ENCODE results near the gene BCAT1. TPM values are rescaled to one million over a fixed set of nuclear protein-coding genes. Genes with fewer than 3 reads are reported as not detected.
"Not testable (repeated sequence)": the region's sequence is repeated elsewhere in the genome, so short reads cannot be mapped to it uniquely, and the experiment has no call there.

The BCAT1 gene
- total RNA-seq, 1 donor from 2014 or later, result 8.9 TPM

DNA sequence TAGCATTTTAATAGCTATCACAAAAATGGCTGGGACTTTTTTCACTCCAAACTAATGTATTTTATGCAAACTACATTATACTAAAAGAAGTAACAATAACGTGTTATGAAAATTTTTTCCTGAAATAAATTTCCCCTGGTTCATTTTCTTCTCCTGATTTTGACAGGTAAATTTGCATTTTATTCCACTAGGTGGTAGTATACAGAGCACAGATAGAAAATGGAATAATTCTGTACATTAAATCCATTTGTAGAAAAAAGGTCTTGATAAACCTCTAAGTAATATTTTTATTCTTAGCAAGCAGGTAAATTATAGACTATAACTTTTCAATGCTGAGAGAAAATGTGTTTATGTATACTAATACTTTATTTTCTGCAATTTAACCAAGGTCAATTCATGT, 96.5 kb downstream of the BCAT1 start:
- ATAC-seq, result no peak

GRCh38 chr12:24851883-24852282, 97.0 kb downstream of the BCAT1 start:
- ATAC-seq, result not testable (repeated sequence)

DNA sequence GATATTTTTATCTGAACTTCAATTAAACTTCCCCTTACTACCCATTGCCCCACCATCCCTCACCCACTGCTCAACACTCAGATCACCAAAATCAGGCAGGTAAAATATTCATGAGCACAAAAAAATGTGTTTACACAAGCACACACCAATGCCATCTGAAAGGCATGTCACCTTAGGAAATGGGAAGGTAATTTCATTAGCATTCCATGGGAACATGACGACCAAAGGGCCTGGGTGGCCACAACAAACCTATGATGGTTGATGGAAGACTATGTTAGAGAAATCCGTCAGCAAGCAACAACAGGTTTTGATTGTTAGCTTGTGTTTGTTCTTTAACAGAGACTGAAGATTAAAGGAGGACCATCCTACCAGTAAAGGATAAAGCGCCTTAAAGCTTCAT, 97.6 kb downstream of the BCAT1 start:
- no peak for ATAC-seq

DNA sequence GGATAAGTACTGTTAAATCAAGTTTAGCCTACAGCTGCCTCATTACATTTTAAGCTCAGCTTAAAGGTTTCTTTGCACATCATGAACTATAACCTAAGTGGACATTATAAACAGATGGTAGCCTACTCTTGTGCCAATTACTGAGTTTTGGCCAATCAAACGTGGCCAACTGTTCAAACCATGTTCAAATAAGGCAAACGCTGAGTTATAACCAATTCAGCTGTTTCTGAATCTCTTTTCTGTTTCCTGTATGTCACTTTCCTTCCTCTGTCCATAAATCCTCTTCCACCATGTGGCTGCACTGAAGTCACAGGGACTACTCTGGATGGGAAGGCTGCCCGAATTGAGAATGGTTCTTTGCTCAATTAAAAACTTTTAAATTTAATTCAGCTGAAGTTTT, 98.4 kb downstream of the BCAT1 start:
- ATAC-seq, result no peak

GRCh38 chr12:24848941-24849477, 99.9 kb downstream of the BCAT1 start:
- ATAC-seq, result peak; percentile 70

DNA sequence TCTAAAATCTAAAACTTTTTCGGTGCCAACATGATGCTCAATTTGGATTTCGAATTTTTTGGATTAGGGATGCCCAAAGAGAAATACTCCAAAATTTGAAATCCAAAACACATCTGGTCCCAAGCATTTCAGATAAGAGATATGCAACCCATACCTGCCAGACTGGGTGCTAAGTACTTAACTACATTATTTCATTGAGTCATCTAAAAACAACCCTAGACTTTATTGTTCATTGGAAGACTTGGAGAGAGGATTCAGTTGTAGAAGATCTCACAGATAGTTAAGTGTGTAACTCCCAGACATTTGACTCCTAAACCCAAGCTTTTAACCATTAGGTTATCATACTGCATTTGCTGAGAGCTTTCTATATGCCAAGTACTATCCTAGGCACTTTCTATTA, 102.2 kb downstream of the BCAT1 start:
- ATAC-seq, result no peak

DNA sequence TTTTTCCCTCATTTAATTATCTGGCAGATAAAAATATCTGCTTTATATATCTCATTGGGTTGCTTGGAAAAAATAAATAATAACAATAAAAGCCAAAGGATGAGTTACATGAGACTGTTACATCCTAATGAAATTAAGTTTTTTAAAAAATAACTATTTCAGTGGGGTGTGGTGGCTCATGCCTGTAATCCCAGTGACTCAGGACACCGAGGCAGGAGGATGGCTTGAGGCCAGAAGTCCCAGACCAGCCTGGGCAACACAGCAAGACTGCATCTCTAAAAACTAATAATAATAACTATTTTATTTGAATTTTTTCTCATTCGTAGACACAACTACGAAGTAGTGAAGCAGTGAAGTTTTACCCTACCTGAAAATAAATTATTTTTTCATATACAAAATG, 103.3 kb downstream of the BCAT1 start:
- ATAC-seq, result no peak

- ATAC-seq, result no peak
These were observed 108.7 kb downstream of the BCAT1 start for GRCh38 chr12:24840046-24840800.

DNA sequence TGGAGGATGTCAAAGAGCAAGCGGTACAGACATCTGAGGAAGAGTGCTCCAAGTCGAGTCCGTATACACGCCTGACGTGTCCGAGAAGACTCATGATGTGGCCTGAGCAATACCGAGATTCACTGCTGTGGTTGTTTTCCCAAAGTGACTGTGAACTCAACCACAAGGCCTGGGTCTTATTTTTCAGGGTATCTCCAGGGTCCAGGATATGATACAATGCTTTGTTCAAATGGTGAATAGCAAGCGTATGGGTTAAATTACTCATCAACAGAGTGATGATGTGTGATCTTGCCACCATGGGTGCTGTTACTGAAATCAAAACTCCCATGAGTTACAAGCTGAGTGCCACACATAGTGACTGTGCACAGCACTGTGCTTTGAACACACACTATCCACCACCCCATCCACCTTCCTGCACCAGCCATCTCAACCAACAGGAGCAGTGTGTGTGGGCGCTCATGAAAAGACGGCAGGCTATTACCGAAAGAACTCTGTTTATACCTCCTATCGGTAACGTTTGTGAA, 109.6 kb downstream of the BCAT1 start:
- ATAC-seq, result no peak

DNA sequence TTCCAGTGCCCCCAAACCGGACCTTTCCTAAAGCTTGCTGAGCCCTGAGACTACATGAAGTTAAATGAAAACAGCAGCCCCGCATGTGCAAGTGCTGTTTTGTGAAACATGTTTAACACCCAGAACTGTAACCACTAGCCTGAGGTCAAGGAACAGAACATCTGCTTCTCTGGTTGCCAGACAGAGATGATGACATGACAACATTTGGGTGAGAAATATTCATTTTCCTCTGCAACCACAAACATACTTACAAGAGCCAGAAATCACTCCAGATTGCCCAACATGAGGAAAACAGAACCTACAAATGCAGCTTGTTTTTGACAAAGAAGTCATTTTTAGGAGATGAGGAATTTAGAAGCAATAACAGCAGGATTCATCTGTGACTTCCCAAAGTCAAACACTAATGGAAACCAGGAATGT, 110.4 kb downstream of the BCAT1 start:
- ATAC-seq, result no peak

DNA sequence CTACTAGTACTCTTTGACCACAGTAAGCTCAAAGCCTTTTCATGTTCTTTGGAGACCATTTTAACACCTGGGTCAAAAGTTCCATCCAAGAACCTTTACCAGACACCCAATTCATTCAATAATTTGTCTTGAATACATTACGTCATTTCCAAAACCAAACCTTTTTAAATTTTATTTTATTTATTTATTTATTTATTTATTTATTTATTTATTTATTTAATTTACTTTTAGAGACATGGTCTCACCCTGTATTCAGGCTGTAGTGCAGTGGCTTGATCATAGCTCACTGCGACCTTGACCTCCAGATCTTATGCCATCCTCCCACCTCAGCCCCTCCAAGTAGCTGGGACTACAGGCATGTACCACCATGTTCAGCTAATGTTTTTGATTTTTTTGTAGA, 113.5 kb downstream of the BCAT1 start:
- ATAC-seq, result no peak

- no peak for ATAC-seq
These were observed 115.4 kb downstream of the BCAT1 start for GRCh38 chr12:24833513-24833912.

- no peak for ATAC-seq
These were observed 124.9 kb downstream of the BCAT1 start for GRCh38 chr12:24823808-24824515.

DNA sequence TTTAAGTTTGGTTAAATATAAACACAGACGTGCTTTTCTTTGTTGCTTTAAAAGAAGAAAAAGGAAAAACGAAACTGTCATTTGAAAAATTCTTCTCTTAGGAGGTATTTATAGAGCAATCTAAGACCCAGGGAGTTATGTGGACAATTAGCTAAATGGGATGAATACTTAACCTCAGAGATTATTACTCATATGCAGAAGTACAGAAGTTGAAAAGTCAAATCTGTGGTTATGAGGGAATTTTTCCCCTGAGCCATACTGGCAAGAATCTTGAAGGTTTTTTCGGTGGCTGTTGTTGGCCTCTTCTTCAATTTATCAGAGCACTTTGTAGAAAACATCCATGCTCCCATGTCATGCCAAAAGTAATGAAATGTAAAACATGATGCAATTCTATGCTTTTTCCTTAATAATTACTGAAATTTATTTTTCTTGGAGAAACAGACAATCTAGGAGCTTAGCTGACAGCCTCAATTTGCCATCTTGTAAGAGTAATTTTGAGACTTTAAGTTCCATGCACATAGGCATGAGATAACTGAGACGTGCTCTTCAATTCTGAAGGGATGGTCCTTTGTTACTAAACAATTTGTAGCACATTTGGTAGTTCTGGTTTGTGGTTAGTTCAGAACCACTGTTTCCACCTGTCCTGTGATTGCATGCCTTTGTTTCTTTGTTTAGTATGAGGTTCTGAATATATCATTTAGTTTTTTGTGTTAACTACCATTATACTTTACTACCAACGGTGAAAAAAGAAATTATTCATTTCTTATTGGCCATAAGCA, 126.6 kb downstream of the BCAT1 start:
- no peak for ATAC-seq

DNA sequence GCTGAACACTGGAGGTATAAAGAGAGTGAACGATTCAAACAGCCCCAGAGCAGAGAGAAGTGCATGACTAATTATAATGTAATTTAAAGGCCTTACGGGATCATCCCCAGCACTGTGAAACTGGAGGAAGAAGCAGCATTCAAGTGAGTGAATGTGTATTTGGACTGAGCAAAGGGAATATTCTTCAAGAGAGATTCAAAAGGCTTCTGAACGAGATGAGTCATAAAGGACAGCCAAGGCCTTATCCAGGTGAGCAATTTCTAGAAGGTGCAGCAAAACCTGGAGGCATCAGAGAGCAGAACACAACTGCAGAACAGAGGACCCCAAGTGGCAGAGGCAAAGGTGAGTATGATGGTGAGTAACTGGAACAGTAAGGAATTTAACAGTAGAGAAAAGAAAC, 127.2 kb downstream of the BCAT1 start:
- ATAC-seq, result peak; percentile 54

GRCh38 chr12:24820872-24821271, 128.0 kb downstream of the BCAT1 start:
- peak; percentile 39 for ATAC-seq

DNA sequence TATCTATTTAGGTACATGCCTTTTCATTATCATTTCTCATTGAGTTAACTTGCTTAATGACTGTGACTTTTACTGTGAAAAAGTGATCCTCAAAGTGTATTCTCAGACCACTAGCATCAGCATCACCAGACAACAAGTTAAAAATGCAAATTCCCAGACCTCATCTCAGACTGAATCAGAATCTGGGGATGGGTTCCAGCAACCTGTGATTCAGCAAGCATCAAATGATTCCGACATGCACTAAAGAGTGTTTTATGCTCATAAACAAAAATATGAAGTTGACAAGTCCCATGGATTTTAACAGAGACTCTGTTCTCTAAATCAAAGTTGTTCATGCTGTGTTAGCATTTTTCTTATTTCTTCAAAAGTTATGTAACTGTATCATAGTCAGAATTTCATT, 130.6 kb downstream of the BCAT1 start:
- no peak for ATAC-seq

DNA sequence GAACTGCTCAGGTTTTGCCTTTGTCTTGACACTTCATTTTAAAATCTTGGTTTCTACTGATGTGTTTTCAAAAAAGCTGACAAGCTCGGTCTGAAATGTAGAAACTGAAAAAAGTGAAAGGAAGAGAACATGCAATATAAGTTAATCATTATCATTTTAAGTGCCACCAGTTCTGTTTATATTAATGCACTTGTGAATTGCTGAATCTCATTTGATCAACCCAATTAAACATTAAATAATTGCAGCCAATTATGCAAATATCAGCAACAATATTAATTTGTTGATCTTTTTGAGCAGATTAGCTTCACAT, 133.8 kb downstream of the BCAT1 start:
- ATAC-seq, result no peak

DNA sequence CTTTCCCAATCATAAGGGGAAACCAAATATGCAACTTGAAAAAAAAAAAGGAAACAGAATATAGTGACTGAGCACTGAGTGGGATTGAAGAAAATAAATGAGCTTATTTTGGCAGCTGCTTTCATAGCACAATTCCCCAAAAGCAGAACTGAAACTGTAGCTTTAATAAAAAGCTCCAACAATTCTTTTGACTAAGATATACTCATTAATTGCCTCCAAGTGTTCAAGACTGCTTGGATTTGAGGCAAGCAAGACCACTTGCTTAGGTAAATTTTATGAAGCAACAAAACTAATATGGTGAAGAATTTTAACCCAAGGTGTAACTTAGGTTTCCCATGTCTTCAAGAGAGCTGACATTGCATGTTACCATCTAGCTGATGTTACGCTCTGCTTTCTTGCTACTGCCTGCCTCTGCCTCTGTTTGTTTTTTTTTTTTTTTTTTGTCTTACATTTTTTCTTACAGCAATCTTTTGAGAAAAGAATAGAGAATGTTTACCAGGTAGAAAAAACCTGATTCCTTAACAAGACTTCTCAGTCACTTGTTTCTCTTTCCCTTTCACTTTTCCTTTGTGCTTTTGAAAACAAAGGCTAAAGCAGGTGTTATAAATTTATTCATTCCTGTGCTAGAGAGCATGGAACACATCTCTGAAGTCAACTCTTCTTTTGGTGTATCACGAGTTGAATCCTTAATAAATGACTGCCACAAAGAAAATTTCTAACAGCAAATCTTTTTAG, 134.4 kb downstream of the BCAT1 start:
- ATAC-seq, result no peak

GRCh38 chr12:24810378-24810777, 138.5 kb downstream of the BCAT1 start:
- ATAC-seq, result no peak

- ATAC-seq, result not testable (repeated sequence)
These were observed 139.6 kb downstream of the BCAT1 start for GRCh38 chr12:24809306-24809705.

DNA sequence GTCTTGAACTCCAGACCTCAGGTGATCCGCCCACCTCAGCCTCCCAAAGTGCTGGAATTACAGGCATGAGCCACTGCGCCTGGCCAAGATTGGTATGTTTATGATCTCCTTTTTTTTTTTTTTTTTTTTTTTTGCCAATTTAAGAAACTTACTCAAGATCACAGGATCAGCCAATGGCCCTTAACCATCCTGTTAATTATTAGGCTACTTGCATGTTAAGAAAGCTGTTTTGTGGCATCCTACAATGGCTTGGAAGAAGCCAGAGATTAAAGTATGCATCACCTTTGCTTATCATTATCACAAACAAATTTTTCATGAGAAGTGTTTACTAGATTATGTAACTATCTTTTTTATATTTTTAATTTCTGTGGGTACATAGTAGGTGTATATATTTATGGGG, 140.2 kb downstream of the BCAT1 start:
- no peak for ATAC-seq
